ENCODE results near the gene RGS19. TPM values are rescaled to one million over a fixed set of nuclear protein-coding genes. Genes with fewer than 3 reads are reported as not detected.

Gene RGS19
- total RNA-seq, 6 experiments from 2014 or later = 2.6 to 10.9 (median 5.7) TPM

- Histone ChIP-seq H3K4me1 (no peaks in the 10 kb centered on the region), H3K27me3 (peaks cover 0 to 11% of the 10 kb centered on the region in 2 donors), H3K4me3 (no peak overlapping the region), H3K27ac (no peak overlapping the region), H3K36me3 (no peaks in the 10 kb centered on the region), H3K9me3 (no peaks in the 10 kb centered on the region)
- TF ChIP-seq, protein P1, sequence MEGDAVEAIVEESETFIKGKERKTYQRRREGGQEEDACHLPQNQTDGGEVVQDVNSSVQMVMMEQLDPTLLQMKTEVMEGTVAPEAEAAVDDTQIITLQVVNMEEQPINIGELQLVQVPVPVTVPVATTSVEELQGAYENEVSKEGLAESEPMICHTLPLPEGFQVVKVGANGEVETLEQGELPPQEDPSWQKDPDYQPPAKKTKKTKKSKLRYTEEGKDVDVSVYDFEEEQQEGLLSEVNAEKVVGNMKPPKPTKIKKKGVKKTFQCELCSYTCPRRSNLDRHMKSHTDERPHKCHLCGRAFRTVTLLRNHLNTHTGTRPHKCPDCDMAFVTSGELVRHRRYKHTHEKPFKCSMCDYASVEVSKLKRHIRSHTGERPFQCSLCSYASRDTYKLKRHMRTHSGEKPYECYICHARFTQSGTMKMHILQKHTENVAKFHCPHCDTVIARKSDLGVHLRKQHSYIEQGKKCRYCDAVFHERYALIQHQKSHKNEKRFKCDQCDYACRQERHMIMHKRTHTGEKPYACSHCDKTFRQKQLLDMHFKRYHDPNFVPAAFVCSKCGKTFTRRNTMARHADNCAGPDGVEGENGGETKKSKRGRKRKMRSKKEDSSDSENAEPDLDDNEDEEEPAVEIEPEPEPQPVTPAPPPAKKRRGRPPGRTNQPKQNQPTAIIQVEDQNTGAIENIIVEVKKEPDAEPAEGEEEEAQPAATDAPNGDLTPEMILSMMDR (IDR thresholded peaks at IDR 0.05) = no peak
- TF ChIP-seq POLR2A (IDR thresholded peaks at IDR 0.05) = no peak
- DNase-seq (no peak), ATAC-seq (peak in 3 of 4 donors; percentile 2 to 10 (median 5))
- WGBS (ENCODE audit: insufficient coverage, low coverage, low lambda C conversion rate, missing lambda C conversion rate) = no CpG with 5 or more reads among the region's 11 CpGs
- intact Hi-C loops (cut with DNase I) = no loop called here
Observed at GRCh38 chr20:64045346-64046011, 33.8 kb downstream of the RGS19 start.

GRCh38 chr20:64044484-64045247, 34.7 kb downstream of the RGS19 start:
- Histone ChIP-seq H3K27ac (no peak overlapping the region), H3K4me3 (no peak overlapping the region), H3K9me3 (no peaks in the 10 kb centered on the region), H3K27me3 (peaks cover 0 to 11% of the 10 kb centered on the region in 2 donors), H3K4me1 (no peaks in the 10 kb centered on the region), H3K36me3 (no peaks in the 10 kb centered on the region)
- no peak for DNase-seq
- 60% methylated on average over 4 of the region's 14 CpGs for WGBS (ENCODE audit: insufficient coverage, low coverage, low lambda C conversion rate, missing lambda C conversion rate)
- TF ChIP-seq, protein P1 (IDR thresholded peaks at IDR 0.05) = no peak
- TF ChIP-seq POLR2A (IDR thresholded peaks at IDR 0.05) = no peak
- ATAC-seq = peak; percentile 28 to 44 (median 38)
- intact Hi-C loops (cut with DNase I) = no loop called here

DNA sequence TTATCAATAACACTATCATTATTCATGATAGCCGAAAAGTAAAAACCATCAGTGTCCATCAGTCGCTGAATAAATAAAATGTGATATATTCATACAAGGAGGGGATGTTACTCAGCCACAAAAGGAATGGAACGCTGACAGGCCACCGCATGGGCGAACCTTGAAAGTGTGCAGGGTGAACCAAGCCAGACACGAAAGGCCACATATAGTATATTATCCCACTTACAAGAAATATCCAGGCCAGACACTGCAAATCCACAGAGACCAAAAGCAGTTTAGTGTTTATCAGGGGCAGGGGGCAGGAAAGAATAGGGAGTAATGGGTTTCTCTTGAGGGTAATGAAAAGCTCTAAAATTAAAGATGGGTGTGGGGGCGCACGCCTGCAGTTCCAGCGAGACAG, 35.5 kb downstream of the RGS19 start:
- Histone ChIP-seq H3K4me1 (peaks cover 0 to 4% (median 0%) of the 10 kb centered on the region in 4 donors), H3K36me3 (no peaks in the 10 kb centered on the region), H3K27ac (no peak overlapping the region), H3K27me3 (peaks cover 0 to 11% of the 10 kb centered on the region in 2 donors), H3K9me3 (no peaks in the 10 kb centered on the region), H3K4me3 (no peak overlapping the region)
- no peak for ATAC-seq
- WGBS (ENCODE audit: insufficient coverage, low coverage, low lambda C conversion rate, missing lambda C conversion rate) = 88% methylated on average over 9 of the region's 9 CpGs
- intact Hi-C loops (cut with DNase I) = no loop called here
- TF ChIP-seq POLR2A (IDR thresholded peaks at IDR 0.05) = no peak
- TF ChIP-seq, protein P1 (IDR thresholded peaks at IDR 0.05) = no peak
- no peak for DNase-seq

DNA sequence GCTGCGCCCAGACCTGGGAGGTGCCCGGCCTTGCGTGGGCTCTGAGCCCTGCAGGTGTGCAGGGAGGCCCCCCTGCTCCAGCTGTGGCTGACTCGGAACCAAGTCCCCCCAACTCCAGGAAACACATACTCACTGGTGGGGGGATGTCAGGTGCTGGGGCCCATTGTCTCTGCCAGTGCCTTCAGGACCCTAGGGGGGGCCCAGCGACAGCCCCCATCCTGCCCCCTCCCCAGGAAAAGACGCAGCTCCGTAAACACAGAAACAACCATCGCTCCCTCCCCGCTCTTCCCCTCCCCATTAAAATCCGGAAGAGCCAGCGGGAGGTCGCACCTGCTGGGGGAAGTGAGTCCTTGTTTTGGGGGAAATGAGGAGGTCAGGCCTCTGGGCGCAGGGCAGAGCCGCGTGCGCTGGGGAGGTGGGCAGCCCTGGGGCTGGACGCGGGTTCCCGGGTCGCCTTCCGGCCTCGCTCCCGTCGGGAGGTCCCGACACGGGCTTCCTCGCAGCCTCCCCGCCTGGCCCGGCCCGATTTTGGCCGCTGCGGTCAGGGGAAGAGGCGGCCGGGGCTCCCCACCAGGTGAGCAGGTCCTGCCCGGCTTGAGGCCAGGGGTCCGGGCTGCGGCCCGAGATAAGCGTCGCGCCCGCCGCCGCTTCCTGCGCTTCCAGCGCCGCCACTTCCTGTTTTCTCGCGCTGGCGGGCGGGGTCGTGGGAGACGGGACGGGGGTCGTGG, 37.1 kb downstream of the RGS19 start:
- peak overlapping the region in 1 of 3 donors; percentile 70 for H3K27ac ChIP-seq
- peaks cover 0 to 7% (median 0%) of the 10 kb centered on the region in 4 donors for H3K4me1 ChIP-seq
- 8% methylated on average over 13 of the region's 55 CpGs for WGBS (ENCODE audit: insufficient coverage, low coverage, low lambda C conversion rate, missing lambda C conversion rate)
- H3K4me3 ChIP-seq = peak overlapping the region in 2 of 3 donors; percentile 7 to 20
- no peaks in the 10 kb centered on the region for H3K36me3 ChIP-seq
- H3K27me3 ChIP-seq = peaks cover 0 to 11% of the 10 kb centered on the region in 2 donors
- no peak for DNase-seq
- TF ChIP-seq, protein P1 (IDR thresholded peaks at IDR 0.05) = no peak
- no peak for TF ChIP-seq POLR2A (IDR thresholded peaks at IDR 0.05)
- no peak for ATAC-seq
- intact Hi-C loops (cut with DNase I) = no loop called here
- no peaks in the 10 kb centered on the region for H3K9me3 ChIP-seq
